GDM1 (cell line): Measurements from ENCODE around the gene ALOX12B.
"Not testable (repeated sequence)": the region's sequence is repeated elsewhere in the genome, so short reads cannot be mapped to it uniquely, and the experiment has no call there.

ENCODE experiments used
- DNase-seq: peaks from one replicate; lab custom pipeline; 2025; lab: John Stamatoyannopoulos, UW

The ALOX12B gene

GRCh38 chr17:8118769-8119580, 31.5 kb upstream of the ALOX12B start:
- peak; percentile 65 for DNase-seq

- no peak for DNase-seq
Observed at GRCh38 chr17:8117980-8118768, 30.7 kb upstream of the ALOX12B start, which contains the start of gene ALOXE3. TSS of gene ALOXE3 (minus strand) at chr17:8118514. CDS start at chr17:8117990, 524 bp downstream.

DNA sequence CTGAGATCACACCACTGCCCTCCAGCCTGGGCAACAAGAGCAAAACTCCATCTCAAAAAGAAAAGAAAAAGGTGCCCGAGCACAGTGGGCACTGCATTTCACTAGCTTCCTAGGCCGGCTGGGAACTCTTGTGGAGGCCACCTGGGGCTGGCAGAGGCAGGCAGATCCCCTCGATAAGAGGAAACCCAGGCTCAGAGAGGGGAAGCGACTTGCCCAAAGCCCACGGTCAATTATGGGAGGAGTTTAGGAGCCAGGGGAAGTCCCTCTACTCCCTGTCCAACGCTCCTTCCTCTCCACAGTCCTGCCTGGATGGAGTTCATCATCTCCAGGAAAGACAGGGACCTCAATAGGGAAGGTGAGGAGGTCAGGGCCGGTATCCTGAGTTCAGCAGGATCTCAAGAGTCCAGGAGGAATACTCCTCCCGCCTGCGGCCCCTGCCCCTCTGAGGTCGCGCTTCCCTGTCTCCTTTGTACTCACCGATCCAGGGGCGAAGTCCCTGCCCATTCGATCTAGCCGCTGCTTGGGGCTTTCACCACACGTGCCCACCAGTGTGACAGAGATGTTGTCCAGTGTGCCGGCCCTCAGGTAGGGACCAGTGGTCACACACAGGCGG, 30.0 kb upstream of the ALOX12B start:
- no peak for DNase-seq

DNA sequence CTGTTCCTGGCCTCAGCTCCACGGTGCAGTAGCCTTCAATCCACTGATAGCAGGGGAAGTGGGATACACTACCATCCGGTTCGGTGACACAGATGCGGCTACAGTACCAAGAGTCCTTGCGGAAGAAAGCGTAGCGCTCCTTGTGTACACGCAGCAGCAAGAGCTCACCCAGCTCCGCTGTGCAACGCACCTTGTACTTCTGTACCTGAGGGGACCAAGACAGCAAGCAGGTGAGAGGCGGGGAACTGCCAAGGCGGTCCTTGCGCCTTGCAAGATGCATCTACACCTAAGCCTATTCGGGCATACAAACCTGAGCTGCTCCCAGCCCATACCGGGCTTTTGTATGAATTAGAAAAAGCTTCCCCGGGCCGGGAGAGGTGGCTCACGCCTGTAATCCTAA, 29.3 kb upstream of the ALOX12B start:
- no peak for DNase-seq

- DNase-seq = no peak
Observed at GRCh38 chr17:8110907-8111306, 23.4 kb upstream of the ALOX12B start.

DNA sequence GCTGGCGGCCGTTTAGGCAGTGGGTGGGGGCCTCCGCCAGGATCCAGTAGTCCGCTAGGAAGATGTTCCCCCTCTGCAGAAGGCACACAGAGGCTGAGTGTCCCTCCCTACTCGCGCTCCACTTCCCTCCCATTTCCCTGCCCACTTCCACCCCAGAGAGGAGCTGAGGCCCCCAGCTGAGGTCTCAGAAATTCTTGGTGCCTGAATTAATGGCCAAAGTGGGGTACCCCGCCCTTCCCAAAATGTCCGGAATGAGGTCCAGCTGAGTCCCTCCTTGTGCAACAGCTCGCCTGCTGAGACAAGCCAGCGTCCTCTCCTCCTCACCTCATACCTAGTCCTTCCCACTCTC, 22.9 kb upstream of the ALOX12B start:
- no peak for DNase-seq

DNA sequence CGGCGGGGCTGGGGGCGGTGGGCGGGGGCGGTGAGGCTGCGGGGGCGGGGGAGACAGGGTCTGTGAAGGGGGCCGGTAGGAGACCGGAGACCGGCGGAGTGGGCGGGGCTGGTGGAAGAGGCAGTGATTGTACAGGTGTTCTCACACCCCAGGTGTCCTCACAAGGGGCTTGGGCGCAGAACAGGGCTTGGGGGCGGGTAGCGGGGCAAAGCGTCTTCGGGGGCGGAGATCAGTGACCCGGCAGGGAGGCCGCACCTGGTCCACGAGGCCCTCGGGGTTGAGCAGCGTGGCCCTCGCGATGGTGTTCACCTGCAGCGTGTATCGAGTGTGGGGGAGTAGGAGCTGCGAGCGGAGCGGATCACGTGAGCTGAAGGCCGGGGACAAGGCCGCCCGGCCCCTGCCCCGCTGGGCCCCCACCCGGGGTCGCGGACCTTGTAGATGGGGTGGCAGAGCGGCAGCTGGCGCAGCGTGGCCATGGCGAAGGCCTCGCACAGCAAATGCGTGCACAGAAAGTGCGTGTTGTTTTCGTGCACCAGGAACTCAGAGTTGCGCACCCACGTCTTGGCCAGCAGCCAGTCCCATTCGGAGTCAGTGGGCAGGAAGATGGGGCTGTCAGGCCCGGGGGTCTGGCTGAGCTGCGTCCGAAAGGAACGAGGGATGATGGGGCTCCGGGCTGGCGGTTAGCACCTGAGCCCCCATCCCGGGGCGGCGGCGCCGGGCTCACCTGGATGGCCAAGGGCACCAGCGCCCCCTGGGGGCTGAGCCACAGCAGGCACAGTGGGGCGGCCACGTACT, 22.3 kb upstream of the ALOX12B start:
- DNase-seq = no peak

DNA sequence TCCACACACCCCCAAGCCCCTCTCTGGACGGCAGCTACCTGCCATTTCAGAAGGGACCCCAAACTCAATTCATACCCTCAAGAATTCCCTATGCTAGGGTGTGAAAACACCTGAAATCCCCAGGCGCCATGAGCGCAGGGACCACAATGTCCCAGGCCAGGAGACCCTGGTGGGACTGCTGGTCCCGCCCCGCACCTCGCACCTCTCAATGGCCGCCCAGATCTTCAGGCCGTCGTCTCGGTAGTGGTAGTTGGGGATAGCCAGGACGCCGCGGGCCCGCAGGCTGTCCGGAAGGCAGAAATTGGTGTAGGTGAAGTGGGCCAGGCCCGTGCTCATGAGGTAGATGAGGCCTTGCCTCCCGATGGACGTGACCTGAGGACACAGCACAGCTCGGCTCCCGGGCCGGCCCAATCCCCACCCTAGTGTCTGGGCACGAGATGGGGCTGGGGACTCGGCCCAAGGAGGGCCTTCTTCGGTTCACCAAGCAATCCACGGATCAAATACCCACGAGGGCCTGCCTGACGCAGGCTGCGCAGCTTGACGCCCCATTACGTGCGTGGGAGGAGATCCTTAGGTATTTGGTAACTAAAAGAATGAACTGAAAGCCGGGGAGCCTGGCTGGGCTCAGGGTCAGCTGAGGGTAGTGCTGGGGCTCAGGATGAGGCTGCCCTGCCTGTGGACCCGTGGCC, 21.6 kb upstream of the ALOX12B start:
- DNase-seq = no peak

DNA sequence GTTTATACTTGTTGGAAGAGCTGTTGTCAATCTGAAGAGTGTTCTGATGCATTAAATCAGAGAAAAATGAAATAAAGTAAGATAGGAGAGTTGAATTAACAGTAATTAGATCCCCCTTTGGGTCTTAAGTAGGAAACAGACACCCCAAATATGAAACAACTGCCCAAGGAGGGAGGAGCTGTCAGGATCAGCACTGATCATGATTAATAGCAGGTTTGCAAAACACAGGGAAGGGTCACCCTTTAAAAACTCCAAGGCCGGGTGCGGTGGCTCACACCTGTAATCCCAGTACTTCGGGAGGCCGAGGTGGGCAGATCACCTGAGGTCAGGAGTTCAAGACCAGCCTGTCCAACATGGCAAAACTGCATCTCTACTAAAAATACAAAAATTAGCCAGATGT, 19.5 kb upstream of the ALOX12B start:
- DNase-seq = not testable (repeated sequence)

GRCh38 chr17:8105957-8106398, 18.5 kb upstream of the ALOX12B start:
- no peak for DNase-seq

DNA sequence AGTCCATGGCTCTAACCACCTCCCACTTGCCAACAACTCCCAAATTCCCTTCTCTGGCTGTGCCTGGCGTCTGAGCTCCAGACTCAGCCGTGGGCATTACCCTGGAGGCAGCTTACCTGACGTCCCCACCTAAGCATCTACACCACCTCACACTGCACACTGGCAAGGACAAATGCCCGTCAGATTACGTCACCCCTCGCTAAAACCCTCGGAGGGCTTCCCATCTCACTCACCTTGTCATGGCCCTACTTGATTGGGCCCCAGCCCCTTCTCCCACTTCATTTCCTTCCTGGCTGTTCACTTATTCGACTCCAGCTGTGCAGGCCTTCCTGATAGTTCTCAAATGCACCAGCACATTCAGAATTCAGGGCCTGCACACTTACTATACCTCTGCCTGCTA, 17.4 kb upstream of the ALOX12B start:
- no peak for DNase-seq

GRCh38 chr17:8103549-8103948, 16.0 kb upstream of the ALOX12B start:
- no peak for DNase-seq

GRCh38 chr17:8101721-8102120, 14.2 kb upstream of the ALOX12B start:
- DNase-seq = no peak

DNA sequence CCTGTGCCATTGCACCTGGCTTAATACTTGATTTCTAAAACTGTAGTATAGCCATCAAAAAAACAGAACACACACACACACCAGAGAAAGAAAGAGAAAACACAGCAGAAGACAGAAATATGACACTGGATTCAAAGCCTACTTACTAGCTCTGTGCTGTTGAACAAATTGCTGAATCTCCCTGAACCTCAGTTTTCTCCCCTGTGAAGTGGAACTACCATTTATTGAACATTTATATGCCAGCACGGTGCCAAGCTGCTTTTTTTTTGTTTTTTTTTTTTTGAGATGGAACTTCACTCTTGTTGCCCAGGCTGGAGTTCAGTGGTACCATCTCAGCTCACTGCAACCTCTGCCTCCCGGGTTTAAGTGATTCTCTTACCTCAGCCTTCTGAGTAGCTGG, 13.2 kb upstream of the ALOX12B start:
- no peak for DNase-seq

DNA sequence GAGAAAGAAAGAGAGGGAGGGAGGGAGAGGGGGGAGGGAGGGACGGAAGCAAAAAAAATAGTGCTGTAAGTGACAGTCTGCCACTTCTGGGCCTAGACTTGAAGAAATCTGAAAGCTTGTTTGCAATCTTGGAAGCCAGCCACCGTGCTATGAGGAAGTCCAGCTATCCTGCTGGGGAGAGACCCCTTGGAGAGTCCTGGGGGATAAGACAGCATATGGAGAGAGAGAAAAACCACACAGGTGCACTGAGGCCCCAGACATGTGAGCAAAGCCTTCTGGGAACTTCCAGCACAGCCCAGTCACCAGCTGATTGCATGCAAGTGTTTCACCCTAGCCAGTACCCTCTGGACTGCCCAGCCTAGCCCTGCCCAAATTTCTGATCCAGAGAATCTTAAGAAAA, 12.6 kb upstream of the ALOX12B start:
- no peak for DNase-seq

- no peak for DNase-seq
Observed at GRCh38 chr17:8096541-8096940, 9.0 kb upstream of the ALOX12B start.

- no peak for DNase-seq
Observed at GRCh38 chr17:8095361-8095760, 7.8 kb upstream of the ALOX12B start.

- DNase-seq = no peak
Observed at GRCh38 chr17:8091033-8091687, 3.6 kb upstream of the ALOX12B start.

GRCh38 chr17:8089728-8090127, 2.2 kb upstream of the ALOX12B start:
- no peak for DNase-seq

DNA sequence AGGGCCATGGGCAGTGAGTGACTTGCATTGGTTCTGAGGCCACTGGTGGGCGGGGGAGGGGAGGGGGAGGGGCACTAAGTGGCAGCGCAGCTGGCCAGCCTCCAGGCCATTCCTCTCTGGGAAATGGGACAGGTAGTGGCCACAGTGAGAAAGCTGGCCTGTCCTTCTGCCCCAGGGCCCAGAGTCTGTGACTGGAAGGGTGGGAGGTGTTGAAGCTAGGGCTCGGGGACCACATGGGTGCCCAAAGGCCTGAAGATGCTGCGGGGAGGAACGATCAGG, 375 bp upstream of the ALOX12B start:
- DNase-seq = no peak

DNA sequence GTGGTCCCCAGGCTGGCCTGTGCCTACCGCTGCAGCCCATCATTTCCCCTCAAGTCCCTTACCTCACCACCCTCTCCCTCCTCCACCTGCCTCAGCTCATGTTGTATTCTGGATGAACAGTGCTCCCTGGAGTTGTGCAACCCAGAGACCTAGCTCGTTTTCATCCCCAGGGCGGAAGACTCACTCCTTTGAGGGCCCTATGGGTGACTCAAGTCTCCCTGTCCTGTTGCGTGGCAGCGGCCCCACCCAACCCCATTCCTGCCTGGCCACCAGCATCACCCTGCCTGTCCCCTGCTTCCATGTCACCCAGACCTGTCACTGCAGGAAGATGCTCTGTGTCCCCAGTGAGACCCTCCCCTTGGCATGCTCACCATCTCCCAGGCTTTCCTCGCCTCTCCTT, 3.3 kb downstream of the ALOX12B start:
- DNase-seq = no peak
